Measurements from ENCODE around the gene SLC44A5. TPM values are rescaled to one million over a fixed set of nuclear protein-coding genes. Genes with fewer than 3 reads are reported as not detected.
"Not testable (repeated sequence)": the region's sequence is repeated elsewhere in the genome, so short reads cannot be mapped to it uniquely, and the experiment has no call there.

SLC44A5 gene
- total and polyA plus RNA-seq, 2 donors: 0.77 to 5.9 TPM

DNA sequence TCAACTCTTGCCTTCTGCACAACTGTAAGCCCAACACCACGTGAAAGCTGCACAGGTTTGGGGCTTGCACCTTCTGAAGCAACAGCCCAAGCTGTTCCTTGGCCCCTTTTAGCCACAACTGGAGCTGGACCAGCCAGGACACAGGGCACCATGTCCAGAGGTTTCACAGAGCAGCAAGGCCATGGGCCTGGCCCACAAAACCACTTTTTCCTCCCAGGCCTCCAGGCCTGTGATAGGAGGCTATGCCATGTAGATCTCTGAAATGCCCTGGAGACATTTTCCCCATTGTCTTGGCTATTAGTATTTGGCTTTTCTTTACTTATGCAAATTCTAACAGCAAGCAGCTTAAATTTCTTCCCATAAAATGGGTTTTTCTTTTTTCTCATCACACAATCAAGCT, 126.1 kb downstream of the SLC44A5 start:
- H3K4me3 ChIP-seq (ENCODE audit: low read depth, low read length): no peak overlapping the region
- H3K36me3 ChIP-seq (ENCODE audit: insufficient read depth): no peaks in the 10 kb centered on the region
- no peak for DNase-seq (ENCODE audit: extremely low spot score)
- 25% methylated on average over 1 of the region's 1 CpG for WGBS
- no peak overlapping the region for H3K27ac ChIP-seq (ENCODE audit: low read depth)
- no peaks in the 10 kb centered on the region for H3K4me1 ChIP-seq (ENCODE audit: insufficient read depth)

DNA sequence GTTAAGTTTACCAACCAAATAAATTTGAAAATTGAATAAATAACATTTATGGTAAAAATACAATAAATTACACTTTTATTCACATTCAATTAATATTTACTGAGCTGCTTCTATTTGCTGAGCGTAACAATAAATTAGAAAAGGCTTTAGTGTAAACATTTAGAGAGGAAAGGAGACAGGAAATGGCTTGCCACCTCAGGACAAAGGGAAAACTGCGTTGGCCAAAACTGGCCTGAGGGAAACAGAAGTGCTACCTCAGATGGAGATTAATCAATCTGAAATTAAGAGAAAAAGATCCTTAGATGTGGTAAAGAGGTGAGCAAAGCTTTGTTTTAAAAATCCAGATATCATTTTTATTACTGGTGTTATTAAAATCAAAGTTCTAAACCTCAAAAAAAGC, 128.0 kb downstream of the SLC44A5 start:
- H3K4me1 ChIP-seq (ENCODE audit: insufficient read depth): no peaks in the 10 kb centered on the region
- no peak for DNase-seq (ENCODE audit: extremely low spot score)
- WGBS: 44% methylated on average over 2 of the region's 2 CpGs

DNA sequence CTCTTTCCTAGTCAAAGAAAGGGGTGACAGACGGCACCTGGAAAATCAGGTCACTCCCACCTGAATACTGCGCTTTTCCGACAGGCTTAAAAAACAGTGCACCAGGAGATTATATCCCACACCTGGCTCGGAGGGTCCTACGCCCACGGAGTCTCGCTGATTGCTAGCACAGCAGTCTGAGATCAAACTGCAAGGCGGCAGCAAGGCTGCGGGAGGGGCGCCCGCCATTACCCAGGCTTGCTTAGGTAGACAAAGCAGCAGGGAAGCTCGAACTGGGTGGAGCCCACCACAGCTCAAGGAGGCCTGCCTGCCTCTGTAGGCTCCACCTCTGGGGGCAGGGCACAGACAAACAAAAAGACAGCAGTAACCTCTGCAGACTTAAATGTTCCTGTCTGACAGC, 134.4 kb downstream of the SLC44A5 start:
- H3K36me3 ChIP-seq (ENCODE audit: insufficient read depth); H3K4me1 ChIP-seq (ENCODE audit: insufficient read depth); H3K4me3 ChIP-seq (ENCODE audit: low read depth, low read length); H3K27ac ChIP-seq (ENCODE audit: low read depth); DNase-seq (ENCODE audit: extremely low spot score): not testable (repeated sequence)
- 89% methylated on average over 12 of the region's 12 CpGs for WGBS

More for the DNA sequence above, 128.0 kb downstream of the SLC44A5 start:
- no peak overlapping the region for H3K27ac ChIP-seq (ENCODE audit: low read depth)
- no peak overlapping the region for H3K4me3 ChIP-seq (ENCODE audit: low read depth, low read length)
- H3K36me3 ChIP-seq (ENCODE audit: insufficient read depth): no peaks in the 10 kb centered on the region

DNA sequence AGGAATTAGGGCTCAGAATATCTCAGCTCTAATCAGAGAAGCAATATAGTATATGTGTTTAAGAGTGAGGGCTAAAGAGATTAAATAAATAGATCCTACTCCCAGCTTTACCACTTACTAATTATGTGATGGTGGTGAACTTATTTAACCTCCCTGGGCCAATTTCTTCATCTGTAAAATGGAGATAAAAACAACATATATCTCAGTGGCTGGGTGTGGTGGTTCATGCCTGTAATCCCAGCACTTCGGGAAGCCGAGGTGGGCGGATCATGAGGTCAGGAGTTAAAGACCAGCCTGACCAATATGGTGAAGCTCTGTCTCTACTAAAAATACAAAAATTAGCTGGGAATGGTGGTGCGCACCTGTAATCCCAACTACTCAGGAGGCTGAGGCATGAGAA, 135.2 kb downstream of the SLC44A5 start:
- Histone ChIP-seq H3K27ac (ENCODE audit: low read depth) (no peak overlapping the region), H3K4me1 (ENCODE audit: insufficient read depth) (no peaks in the 10 kb centered on the region), H3K4me3 (ENCODE audit: low read depth, low read length) (no peak overlapping the region), H3K36me3 (ENCODE audit: insufficient read depth) (no peaks in the 10 kb centered on the region)
- DNase-seq (ENCODE audit: extremely low spot score): no peak
- 95% methylated on average over 4 of the region's 4 CpGs for WGBS

DNA sequence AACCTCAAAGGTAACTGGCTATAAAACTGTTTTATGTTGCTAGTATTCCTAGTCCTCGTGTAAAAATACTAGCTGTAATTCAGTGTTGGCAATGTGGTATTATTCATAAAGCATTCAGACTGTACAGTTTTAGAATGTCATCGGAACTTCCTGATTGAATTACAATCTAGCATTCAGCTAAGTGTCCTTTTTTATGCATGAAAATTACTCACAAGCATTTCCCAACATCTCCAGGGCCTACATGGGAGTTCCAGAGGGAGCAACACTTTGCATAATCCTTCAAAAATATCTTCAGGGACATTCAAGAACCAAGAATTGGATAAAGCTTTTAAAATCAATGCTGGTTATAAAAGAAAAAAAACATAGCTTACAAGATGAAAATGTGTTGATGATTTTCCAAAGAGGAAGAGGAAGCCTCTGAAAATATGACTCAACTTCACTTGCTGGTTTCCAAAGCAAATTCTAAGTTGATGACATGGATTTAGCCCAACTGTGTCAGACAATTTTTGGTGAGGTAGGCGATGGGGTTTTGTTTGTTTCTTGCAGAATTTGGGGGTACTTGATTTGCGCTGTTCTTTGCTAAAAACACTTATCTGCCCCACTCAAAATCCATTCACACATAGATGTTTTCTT, 137.8 kb downstream of the SLC44A5 start:
- Histone ChIP-seq H3K4me3 (ENCODE audit: low read depth, low read length) (no peak overlapping the region), H3K27ac (ENCODE audit: low read depth) (no peak overlapping the region), H3K36me3 (ENCODE audit: insufficient read depth) (no peaks in the 10 kb centered on the region), H3K4me1 (ENCODE audit: insufficient read depth) (no peaks in the 10 kb centered on the region)
- no peak for DNase-seq (ENCODE audit: extremely low spot score)
- 60% methylated on average over 4 of the region's 4 CpGs for WGBS

DNA sequence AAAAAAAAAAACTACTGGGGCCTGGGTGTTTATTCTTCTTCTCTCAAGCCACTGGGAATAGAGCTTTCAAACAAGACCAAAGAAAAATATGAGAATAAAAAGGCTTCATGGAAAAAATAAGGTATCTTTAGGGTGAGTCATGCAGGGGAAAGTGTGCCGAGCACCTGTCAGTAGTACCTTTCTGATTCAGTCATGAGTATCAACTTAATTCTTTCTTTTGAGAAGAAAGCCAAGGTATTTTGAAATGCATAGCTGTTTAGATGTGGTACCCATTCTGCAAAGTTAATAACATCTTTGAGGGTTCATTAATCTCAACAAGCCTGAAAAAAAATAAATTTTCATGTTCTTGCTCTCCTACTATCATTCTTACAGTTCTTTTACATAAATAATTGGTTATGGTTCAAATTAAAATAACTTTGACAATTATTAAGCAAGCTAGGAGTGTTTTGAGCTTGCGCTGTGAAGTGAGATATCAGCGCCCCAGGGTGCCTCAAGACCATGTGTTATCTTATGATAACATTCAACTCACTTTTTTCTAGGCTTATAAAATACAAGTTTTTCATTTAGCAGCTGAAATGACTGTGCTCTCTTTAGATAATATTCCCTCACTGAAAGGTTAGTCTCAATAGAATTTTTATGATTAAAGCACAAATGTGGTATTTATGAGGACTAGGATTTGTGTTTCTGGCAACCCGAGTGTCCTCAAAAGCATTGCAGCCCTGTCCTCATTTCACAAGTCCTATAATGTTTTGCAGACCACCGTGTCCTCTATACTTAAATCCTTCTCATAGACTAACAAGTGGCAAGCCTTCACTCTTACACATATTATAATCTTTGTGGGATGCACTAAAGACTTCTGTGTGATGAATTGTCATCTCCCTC, 138.6 kb downstream of the SLC44A5 start:
- no peak overlapping the region for H3K27ac ChIP-seq (ENCODE audit: low read depth)
- H3K4me3 ChIP-seq (ENCODE audit: low read depth, low read length): no peak overlapping the region
- 67% methylated on average over 5 of the region's 5 CpGs for WGBS
- H3K4me1 ChIP-seq (ENCODE audit: insufficient read depth): no peaks in the 10 kb centered on the region
- no peaks in the 10 kb centered on the region for H3K36me3 ChIP-seq (ENCODE audit: insufficient read depth)
- DNase-seq (ENCODE audit: extremely low spot score): no peak

DNA sequence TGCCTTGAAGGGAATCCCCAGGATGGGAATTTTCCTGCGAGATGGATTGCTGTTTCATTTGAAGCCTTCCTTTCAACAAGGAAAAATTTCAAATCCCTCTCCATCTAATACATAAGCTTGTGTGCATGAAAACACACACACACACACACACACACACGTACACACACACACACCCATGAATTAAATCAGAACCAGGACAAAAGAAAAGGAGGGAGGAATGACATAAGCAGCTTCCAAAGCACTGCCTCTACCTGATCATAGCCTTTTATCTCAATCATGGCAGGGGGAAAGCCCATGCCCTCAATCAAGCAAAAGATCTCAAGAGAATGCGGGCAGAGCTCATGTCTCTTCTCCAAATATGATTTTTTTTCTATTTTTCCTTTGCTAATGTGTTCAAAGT, 139.7 kb downstream of the SLC44A5 start:
- no peak for DNase-seq (ENCODE audit: extremely low spot score)
- 65% methylated on average over 3 of the region's 3 CpGs for WGBS
- Histone ChIP-seq H3K36me3 (ENCODE audit: insufficient read depth) (no peaks in the 10 kb centered on the region), H3K4me1 (ENCODE audit: insufficient read depth) (no peaks in the 10 kb centered on the region), H3K27ac (ENCODE audit: low read depth) (no peak overlapping the region), H3K4me3 (ENCODE audit: low read depth, low read length) (no peak overlapping the region)

DNA sequence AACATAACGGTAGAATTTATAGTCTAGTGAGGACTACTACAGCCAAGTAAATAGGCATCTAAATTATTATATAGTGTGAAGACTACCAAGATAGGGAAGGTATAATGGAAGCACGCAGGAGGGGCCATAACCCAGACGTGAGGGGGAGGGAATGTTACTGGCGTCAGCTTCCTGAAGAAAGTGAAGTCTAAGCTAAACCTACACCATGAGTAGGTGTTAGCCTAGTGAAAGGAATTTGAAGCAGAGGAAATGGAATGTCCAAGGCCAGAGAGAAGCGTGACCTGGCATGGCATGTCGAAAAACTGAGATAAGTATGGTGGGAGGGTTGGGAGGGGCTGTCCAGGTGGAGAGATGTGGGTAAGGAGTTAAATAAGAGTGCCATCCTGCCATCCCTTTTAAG, 140.5 kb downstream of the SLC44A5 start:
- no peaks in the 10 kb centered on the region for H3K36me3 ChIP-seq (ENCODE audit: insufficient read depth)
- no peak overlapping the region for H3K27ac ChIP-seq (ENCODE audit: low read depth)
- no peaks in the 10 kb centered on the region for H3K4me1 ChIP-seq (ENCODE audit: insufficient read depth)
- no peak for DNase-seq (ENCODE audit: extremely low spot score)
- no peak overlapping the region for H3K4me3 ChIP-seq (ENCODE audit: low read depth, low read length)
- 80% methylated on average over 6 of the region's 6 CpGs for WGBS

DNA sequence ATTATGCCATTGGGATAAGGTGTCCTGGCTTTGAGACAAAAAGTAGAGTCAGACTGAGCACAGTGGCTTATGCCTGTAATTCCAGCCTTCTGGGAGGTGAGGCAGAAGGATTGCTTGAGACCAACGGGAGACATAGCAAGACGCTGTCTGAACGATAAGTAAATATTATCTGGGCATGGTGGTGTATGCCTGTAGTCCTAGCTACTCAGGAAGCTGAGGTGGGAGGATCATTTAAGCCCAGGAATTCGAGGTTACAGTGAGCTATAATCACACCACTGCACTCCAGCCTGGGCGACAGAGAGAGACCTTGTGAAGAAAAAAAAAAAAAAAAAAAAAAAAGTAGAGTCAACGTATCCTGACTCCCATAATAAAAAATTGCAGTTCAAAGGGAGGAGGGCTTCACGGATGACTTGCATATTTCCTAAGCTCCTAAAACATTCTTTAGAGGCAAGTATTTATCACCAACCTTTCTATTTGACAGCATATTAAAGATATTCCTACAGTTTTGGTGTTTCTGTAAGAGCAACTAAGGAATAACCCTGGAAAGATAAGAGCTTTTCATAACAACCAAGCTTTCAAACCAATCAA, 141.2 kb downstream of the SLC44A5 start:
- no peaks in the 10 kb centered on the region for H3K4me1 ChIP-seq (ENCODE audit: insufficient read depth)
- no peaks in the 10 kb centered on the region for H3K36me3 ChIP-seq (ENCODE audit: insufficient read depth)
- H3K4me3 ChIP-seq (ENCODE audit: low read depth, low read length): no peak overlapping the region
- DNase-seq (ENCODE audit: extremely low spot score): no peak
- 69% methylated on average over 7 of the region's 7 CpGs for WGBS
- H3K27ac ChIP-seq (ENCODE audit: low read depth): no peak overlapping the region

DNA sequence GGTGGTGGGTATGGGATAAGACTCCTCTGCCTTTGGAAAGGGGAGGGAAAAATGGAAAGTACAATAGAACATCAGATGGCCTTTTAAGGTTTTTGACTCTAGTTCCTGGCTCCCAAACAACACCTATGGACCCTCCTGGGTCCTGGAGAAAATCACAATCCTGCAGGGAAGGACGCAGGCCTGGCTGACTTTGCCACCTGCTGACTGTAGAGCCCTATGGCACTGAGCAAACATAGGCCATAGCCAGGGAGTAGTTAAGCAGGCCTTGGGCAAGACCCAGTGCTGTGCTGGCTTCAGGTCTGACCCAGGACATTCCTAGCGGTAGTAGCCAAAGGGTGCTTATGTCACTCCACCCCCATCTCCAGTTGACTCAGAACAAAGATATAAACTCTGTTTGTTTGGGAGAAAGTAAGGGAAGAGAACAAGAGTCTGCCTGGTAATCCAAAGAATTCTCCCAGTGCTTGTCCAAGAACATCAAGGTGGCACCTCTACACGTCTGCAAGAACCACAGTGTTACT, 149.0 kb downstream of the SLC44A5 start:
- Histone ChIP-seq H3K4me1 (ENCODE audit: insufficient read depth) (no peaks in the 10 kb centered on the region), H3K4me3 (ENCODE audit: low read depth, low read length) (no peak overlapping the region), H3K36me3 (ENCODE audit: insufficient read depth) (no peaks in the 10 kb centered on the region), H3K27ac (ENCODE audit: low read depth) (no peak overlapping the region)
- no peak for DNase-seq (ENCODE audit: extremely low spot score)
- 85% methylated on average over 3 of the region's 3 CpGs for WGBS

DNA sequence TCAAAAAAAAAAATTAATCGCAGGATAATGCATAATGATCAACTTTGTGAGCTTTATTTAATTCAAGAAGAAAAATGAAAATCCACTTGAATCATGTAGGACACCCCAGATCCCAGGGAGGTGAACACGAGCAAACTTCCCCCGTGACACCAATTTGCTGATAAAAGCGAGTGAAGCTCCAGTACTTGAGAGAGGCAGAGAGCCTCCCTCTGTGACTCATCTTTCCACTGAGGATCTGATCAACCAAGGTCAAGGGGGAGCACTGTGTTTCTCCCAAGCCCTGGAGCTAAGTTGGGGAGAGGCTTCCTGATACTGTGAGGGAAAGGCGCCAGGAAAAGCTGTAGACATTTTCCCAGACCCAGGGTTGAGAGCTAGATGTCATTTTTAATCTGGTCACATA, 160.9 kb downstream of the SLC44A5 start:
- H3K27ac ChIP-seq (ENCODE audit: low read depth): no peak overlapping the region
- no peak overlapping the region for H3K4me3 ChIP-seq (ENCODE audit: low read depth, low read length)
- H3K4me1 ChIP-seq (ENCODE audit: insufficient read depth): no peaks in the 10 kb centered on the region
- 77% methylated on average over 5 of the region's 5 CpGs for WGBS
- no peaks in the 10 kb centered on the region for H3K36me3 ChIP-seq (ENCODE audit: insufficient read depth)
- DNase-seq (ENCODE audit: extremely low spot score): no peak

DNA sequence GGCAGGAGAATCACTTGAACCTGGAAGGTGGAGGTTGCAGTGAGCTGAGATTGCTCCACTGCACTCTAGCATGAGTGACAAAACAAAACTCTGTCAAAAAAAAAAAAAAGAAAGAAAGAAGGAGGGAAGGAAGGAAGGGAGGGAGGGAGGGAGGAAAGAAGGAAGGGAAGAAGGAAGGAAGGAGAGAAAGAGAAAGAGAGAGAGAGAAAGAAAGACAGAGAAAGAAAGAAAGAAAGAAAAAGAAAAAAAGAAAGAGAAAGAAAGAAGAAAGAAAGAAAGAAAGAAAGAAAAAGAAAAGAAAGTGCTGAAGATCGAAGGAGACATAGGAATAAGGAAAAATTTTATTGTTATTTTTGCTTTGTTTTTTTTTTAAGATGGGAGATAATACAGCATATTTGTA, 166.7 kb downstream of the SLC44A5 start:
- H3K4me1 ChIP-seq (ENCODE audit: insufficient read depth): no peaks in the 10 kb centered on the region
- H3K27ac ChIP-seq (ENCODE audit: low read depth): no peak overlapping the region
- no peak for DNase-seq (ENCODE audit: extremely low spot score)
- no peak overlapping the region for H3K4me3 ChIP-seq (ENCODE audit: low read depth, low read length)
- WGBS: 86% methylated on average over 1 of the region's 1 CpG
- H3K36me3 ChIP-seq (ENCODE audit: insufficient read depth): no peaks in the 10 kb centered on the region

DNA sequence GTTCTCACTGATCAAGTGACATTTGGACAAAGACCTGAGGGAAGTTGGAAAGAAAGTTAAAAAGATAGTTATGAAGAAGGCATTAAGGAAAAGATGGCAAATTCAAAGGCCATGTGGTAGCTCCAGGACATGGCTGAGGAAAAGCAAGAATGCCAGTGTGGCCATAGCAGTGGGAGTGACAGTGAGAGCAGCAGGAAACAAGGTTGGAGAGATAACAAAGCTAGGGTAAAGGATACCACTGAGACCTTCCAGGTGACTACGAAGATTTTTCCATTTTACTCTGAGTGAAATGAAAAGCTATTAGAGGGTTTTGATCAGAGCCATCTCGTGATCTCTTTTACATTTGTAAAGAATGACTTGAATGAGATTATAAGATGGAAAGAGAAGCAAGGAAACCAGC, 170.6 kb downstream of the SLC44A5 start:
- H3K27ac ChIP-seq (ENCODE audit: low read depth): no peak overlapping the region
- no peaks in the 10 kb centered on the region for H3K4me1 ChIP-seq (ENCODE audit: insufficient read depth)
- 71% methylated on average over 2 of the region's 2 CpGs for WGBS
- H3K36me3 ChIP-seq (ENCODE audit: insufficient read depth): no peaks in the 10 kb centered on the region
- no peak for DNase-seq (ENCODE audit: extremely low spot score)
- no peak overlapping the region for H3K4me3 ChIP-seq (ENCODE audit: low read depth, low read length)

DNA sequence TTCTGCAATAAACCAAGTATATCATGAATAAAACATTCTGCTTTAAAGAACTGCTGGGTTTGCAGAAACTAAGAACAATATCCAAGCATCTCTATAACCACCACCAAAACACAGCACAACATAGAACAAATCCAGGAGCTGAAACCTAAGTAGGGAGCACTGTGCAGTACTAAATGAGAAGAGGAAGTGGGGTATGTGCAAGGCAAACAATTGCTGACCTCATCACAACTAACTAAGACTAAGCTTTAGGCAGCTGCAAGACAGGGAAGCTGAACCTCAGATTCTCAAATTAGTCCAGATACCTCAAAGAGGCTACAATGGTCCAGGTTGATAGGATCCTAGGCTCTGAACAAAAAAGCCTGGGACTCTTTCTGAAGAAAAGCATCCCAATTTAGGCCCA, 172.6 kb downstream of the SLC44A5 start:
- H3K4me1 ChIP-seq (ENCODE audit: insufficient read depth): no peaks in the 10 kb centered on the region
- no peak for DNase-seq (ENCODE audit: extremely low spot score)
- H3K27ac ChIP-seq (ENCODE audit: low read depth): no peak overlapping the region
- H3K36me3 ChIP-seq (ENCODE audit: insufficient read depth): no peaks in the 10 kb centered on the region
- H3K4me3 ChIP-seq (ENCODE audit: low read depth, low read length): no peak overlapping the region

Data from urinary bladder (tissue), 4 donors.